HG02970 (cell line): Measurements from ENCODE around the gene NDUFA7.
"Not testable (repeated sequence)": the region's sequence is repeated elsewhere in the genome, so short reads cannot be mapped to it uniquely, and the experiment has no call there.

Experiments
- ATAC-seq: cut with Tn5 transposase; IDR thresholded peaks from one replicate; pipeline ENCODE4 v1.9.1; 2021; ENCODE audit warnings: mild to moderate bottlenecking, moderate library complexity, moderate number of reproducible peaks; ENCODE audit not compliant: unreplicated experiment, low FRiP score

The NDUFA7 gene

DNA sequence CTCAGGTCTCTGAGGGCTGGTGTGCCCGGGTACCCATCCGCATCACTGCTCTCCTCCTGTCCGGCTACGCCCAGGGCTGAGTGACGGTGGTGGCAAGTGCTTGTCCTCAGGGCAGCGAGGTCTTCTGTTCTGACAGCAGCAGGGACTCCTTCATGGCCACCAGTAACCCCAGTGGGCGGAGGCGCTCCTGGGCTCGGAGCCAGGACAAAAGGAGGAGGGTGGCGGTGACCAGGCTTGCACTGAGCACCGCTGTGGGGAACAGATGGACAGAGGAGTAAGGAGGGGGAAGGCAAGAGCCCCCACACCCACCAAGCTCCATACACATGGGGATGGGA, 18.9 kb downstream of the NDUFA7 start:
- ATAC-seq: no peak

- not testable (repeated sequence) for ATAC-seq
Observed at GRCh38 chr19:8291337-8291736, 29.8 kb downstream of the NDUFA7 start.

DNA sequence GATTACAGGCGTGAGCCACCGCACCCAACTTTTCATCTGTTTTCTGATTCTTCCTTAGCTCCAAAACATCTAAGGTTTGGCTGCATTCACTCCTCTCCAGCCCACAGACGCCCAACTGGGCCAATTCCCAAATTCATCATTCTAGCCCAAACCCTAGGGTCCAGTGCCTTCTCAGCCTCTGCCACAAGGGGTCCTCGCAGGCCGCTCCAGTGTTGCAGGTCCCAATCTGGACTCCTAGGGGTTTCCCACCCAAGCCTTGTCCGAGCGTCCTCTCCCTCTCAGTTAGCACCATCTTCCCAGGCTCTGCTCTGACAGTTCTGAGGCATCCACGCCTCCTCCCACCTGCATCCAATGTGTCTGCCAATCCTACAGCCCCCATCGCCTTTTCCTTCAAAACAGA, 44.7 kb downstream of the NDUFA7 start:
- ATAC-seq: not testable (repeated sequence)

DNA sequence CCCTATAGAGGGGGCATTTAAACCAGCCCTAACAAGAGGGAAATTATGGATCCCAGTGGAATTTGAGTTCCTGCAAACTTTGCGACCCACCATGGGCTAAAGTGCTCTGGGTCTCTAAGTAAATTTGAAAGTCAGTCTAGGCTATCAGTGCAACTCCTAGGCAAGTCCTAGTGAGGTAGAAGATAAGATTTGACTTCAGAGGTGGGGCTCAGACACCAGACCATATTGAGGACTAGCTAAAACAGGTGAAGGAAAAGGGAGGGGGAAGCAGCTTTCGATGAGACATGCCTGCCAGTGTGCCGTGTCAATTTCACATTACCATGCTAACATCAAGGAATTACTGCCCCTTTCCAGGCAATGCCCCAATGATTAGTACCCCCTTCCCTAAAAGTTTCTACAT, 51.5 kb downstream of the NDUFA7 start:
- no peak for ATAC-seq

DNA sequence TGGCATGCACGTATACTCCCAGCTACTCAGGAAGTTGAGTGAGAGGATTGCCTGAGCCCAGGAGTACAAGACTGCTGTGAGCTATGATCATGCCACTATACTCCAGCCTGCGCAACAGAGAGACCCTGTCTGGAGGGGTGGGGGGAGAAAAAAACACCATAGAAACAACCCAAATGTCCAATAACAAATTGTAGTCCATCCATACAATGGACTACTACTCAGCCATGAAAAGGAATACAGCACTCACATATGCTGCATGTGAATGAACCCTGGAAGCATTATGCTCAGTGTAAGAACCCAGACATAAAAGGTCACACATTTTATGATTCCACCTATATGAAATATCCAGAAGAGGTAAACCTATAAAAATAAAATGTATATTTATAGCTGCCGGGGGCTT, 55.3 kb downstream of the NDUFA7 start:
- ATAC-seq: no peak

GRCh38 chr19:8264248-8264647, 56.9 kb downstream of the NDUFA7 start:
- not testable (repeated sequence) for ATAC-seq

GRCh38 chr19:8262431-8262830, 58.7 kb downstream of the NDUFA7 start:
- ATAC-seq: no peak

GRCh38 chr19:8261881-8262280, 59.3 kb downstream of the NDUFA7 start:
- ATAC-seq: no peak

DNA sequence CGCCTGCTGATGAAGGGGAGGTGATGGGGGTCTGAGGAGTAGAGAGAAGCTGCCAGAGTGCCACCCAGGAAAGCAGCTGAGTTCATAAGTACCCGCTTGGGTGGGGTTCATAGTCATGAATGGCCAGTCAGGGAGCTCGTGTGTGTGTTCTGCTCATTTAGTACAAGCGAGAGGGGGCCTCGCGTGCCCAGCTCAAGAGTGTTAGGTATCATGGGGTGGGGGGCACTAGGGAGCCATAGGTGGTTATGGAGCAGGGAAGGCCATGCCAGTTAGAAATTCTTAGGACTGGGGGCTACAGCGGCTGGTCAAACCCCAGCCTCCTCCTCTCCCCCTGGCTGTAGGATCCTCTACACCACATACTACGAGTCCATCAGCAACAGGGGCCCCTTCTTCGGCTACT, 59.8 kb downstream of the NDUFA7 start:
- no peak for ATAC-seq
